ENCODE results near the gene GRK1.
"Not testable (repeated sequence)": the region's sequence is repeated elsewhere in the genome, so short reads cannot be mapped to it uniquely, and the experiment has no call there.

The GRK1 gene

GRCh38 chr13:113666329-113666670 lies 719 bp upstream of the GRK1 start:
- no peak for DNase-seq

GRCh38 chr13:113667771-113668490 lies 912 bp downstream of the GRK1 start:
- DNase-seq, result no peak

- DNase-seq, result no peak
Measured at GRCh38 chr13:113668491-113668971, 1.5 kb downstream of the GRK1 start.

GRCh38 chr13:113669231-113669754 lies 2.3 kb downstream of the GRK1 start:
- no peak for DNase-seq

GRCh38 chr13:113669755-113670341 lies 2.8 kb downstream of the GRK1 start:
- DNase-seq, result no peak

GRCh38 chr13:113670541-113670940 lies 3.5 kb downstream of the GRK1 start:
- DNase-seq, result no peak

- DNase-seq, result no peak
Measured at GRCh38 chr13:113671066-113672001, 4.3 kb downstream of the GRK1 start.

GRCh38 chr13:113672002-113672651 lies 5.1 kb downstream of the GRK1 start:
- DNase-seq, result no peak

- DNase-seq, result no peak
Measured at GRCh38 chr13:113722921-113723320, 55.9 kb downstream of the GRK1 start.

- no peak for DNase-seq
Measured at GRCh38 chr13:113723410-113724015, 56.5 kb downstream of the GRK1 start.

- DNase-seq, result no peak
Measured at GRCh38 chr13:113724016-113724758, 57.2 kb downstream of the GRK1 start.

- peak; percentile 82 to 95 (median 93) for DNase-seq
Measured at GRCh38 chr13:113724780-113725315, 57.8 kb downstream of the GRK1 start.

- not testable (repeated sequence) for DNase-seq
Measured at GRCh38 chr13:113725329-113726105, 58.5 kb downstream of the GRK1 start.

- DNase-seq, result peak; percentile 47 to 86 (median 72)
Measured at GRCh38 chr13:113726106-113726821, 59.2 kb downstream of the GRK1 start.

GRCh38 chr13:113726961-113727411 lies 60.0 kb downstream of the GRK1 start:
- DNase-seq, result peak in 2 of 3 experiments; percentile 48 to 60

GRCh38 chr13:113728571-113729054 lies 61.6 kb downstream of the GRK1 start:
- DNase-seq, result no peak

- no peak for DNase-seq
Measured at GRCh38 chr13:113729187-113730019, 62.4 kb downstream of the GRK1 start.

- DNase-seq, result no peak
Measured at GRCh38 chr13:113730258-113730691, 63.3 kb downstream of the GRK1 start.

Measured in NCI-H1417 (cell line).